GM23248 (cell line): ENCODE data around the gene SSPN.

ENCODE experiments used
- EZH2 ChIP-seq: fragments of 200-600 bp; sonication (generic); IDR thresholded peaks from 2 replicates; pipeline ENCODE4 v1.6.1; 2018; ENCODE audit warnings: antibody characterized with exemption, mild to moderate bottlenecking; ENCODE audit not compliant: insufficient read depth, poor library complexity, severe bottlenecking
- EZH2phosphoT487 ChIP-seq: fragments of 200-600 bp; sonication (generic); IDR thresholded peaks from 2 replicates; pipeline ENCODE4 v1.6.1; 2018; ENCODE audit warnings: antibody characterized with exemption, moderate library complexity, mild to moderate bottlenecking, low read depth; ENCODE audit not compliant: insufficient read depth

GRCh38 chr12:26224657-26225056 is 29.3 kb downstream of the SSPN start:
- TF ChIP-seq EZH2 (no peak), EZH2phosphoT487 (no peak)
